ENCODE measurements around the gene LINGO3. TPM values are rescaled to one million over a fixed set of nuclear protein-coding genes. Genes with fewer than 3 reads are reported as not detected.

Gene LINGO3
- total RNA-seq, 1 donor = not detected

DNA sequence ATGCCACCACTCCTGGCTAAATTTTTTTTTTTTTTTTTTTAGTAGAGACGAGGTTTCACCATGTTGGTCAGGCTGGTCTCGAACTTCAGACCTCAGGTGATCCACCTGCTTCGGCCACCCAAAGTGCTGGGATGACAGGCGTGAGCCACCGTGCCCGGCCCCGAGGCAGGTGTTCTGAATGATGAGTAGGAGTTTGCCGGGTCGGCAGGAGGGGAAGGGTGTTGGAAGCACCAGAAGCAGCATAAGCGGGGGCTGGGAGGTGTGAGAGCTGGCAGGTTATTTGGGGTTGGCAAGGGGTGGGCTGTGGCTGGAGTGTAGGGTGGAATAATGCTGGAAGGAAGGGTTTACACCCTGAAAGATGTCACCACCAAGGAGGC, 22.3 kb upstream of the LINGO3 start:
- TF ChIP-seq, protein P1, sequence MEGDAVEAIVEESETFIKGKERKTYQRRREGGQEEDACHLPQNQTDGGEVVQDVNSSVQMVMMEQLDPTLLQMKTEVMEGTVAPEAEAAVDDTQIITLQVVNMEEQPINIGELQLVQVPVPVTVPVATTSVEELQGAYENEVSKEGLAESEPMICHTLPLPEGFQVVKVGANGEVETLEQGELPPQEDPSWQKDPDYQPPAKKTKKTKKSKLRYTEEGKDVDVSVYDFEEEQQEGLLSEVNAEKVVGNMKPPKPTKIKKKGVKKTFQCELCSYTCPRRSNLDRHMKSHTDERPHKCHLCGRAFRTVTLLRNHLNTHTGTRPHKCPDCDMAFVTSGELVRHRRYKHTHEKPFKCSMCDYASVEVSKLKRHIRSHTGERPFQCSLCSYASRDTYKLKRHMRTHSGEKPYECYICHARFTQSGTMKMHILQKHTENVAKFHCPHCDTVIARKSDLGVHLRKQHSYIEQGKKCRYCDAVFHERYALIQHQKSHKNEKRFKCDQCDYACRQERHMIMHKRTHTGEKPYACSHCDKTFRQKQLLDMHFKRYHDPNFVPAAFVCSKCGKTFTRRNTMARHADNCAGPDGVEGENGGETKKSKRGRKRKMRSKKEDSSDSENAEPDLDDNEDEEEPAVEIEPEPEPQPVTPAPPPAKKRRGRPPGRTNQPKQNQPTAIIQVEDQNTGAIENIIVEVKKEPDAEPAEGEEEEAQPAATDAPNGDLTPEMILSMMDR (IDR thresholded peaks at IDR 0.05; ENCODE audit: insufficient read depth, low read length) = no peak
- no peak for DNase-seq (ENCODE audit: low read depth)
- H3K4me3 ChIP-seq (ENCODE audit: low read depth, low read length) = no peak overlapping the region

DNA sequence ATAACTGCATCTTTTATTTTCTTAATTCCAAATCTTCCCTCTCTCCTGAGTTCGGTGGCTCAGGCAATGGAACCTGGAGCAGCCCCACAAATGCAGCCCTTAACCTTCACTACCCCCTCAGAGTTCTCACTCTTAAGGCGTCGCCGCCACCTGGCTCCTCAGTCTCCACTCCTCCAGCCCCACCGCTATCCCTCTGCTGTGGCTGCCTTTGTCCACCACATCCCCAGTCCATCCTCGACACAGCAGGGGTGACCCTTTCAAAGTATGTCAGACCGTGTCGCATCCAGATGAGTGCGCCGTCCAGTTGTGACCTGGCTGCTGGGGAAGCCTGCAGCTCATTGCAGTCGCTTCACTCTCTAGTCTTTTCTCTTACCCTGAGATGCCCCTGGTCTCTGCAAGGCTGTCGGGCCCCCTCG, 21.6 kb upstream of the LINGO3 start:
- TF ChIP-seq, protein P1 (IDR thresholded peaks at IDR 0.05; ENCODE audit: insufficient read depth, low read length) = no peak
- DNase-seq (ENCODE audit: low read depth) = no peak
- peak overlapping the region; percentile 96 for H3K4me3 ChIP-seq (ENCODE audit: low read depth, low read length)

DNA sequence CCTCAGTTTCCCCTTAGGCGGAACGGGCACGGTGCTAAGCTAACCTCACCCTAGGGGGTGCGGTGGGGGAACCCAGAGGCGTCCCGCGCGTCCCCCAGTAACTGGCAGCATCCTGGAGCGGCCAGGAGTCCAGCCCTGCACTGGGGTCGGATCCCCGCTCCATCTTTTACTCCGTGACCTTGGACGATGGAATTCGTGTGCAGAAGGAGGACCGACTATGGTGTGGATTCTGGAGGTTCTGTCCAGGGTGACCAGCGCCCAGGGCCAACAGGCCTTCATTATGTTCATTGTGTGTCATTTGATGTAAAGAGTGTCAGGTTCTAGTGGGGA, 21.2 kb upstream of the LINGO3 start:
- TF ChIP-seq, protein P1 (IDR thresholded peaks at IDR 0.05; ENCODE audit: insufficient read depth, low read length) = no peak
- peak overlapping the region; percentile 96 for H3K4me3 ChIP-seq (ENCODE audit: low read depth, low read length)
- DNase-seq (ENCODE audit: low read depth) = no peak

DNA sequence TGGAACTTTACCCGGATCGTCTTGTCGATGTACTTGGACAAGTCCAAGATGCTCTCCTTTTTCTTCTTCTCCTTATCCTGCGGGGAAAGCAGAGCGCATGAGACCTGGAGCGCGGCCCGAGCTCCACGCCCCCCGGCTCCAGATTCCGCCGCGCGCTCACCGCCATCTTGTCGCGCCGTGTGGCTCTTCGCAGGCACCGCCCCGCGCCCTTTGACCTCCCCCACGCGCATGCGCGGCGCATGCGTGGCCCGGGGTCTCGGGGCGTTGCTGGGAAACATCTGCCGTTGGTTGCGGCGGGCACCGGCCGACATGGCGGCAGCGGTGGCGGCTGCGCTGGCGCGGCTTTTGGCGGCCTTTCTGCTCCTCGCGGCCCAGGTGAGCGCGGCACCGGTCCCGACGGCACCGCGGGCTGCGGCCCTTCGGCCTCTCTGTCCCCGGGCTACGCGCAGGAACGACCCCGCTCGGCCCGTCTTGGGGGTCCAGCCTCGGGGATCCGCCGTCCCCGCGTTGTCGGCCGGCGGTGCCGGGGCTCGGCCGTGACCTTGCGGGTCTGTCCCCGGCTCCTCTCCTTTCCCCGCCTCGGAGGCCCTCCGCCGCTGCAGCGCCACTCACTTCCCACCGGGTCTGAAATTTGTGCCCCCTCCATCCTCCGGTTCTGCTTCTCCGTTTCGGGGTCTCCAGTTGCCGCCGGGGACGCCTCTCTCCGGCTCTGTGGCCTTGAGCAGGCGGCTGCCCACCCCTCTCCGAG, 20.6 kb upstream of the LINGO3 start, which contains the start of the genes LSM7 and SPPL2B:
TSS of gene LSM7 (minus strand) at position 186 of the 748 bp plus-strand sequence. CDS start at position 166, 20 bp downstream.
TSS of gene SPPL2B (plus strand) at position 284 of the 748 bp plus-strand sequence. CDS start at position 310, 26 bp downstream.
- peak within 1 kb of the TSS; percentile 96 for H3K4me3 ChIP-seq (ENCODE audit: low read depth, low read length)
- TF ChIP-seq, protein P1 (IDR thresholded peaks at IDR 0.05; ENCODE audit: insufficient read depth, low read length) = no peak
- DNase-seq (ENCODE audit: low read depth) = peak; percentile 78

DNA sequence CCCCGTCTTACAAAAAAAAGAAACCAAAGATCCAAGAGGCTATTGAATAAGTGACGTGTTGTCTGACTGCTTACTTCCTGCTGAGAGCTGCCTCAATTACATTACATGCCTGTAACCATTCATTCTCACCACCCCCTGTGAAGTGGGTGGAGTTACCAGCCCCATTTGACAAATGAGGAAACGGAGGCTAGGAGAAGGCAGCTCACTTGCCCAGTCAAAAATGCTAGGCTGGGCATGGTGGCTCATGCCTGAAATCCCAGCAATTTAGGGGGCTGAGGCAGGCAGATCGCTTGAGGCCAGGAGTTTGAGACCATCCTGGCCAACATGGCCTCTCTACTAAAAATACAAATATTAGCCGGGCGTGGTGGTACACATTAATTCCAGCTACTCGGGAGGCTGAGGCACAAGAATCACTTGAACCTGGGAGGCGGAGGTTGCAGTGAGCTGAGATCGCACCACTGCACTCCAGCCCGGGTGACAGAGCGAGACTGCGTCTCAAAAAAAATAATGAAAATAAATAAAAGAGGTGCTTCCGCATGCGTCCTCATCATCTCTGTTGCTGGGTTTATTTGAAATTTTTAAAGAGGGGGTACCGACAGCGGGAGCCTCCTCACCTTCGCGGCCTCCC, 19.9 kb upstream of the LINGO3 start:
- peak overlapping the region; percentile 96 for H3K4me3 ChIP-seq (ENCODE audit: low read depth, low read length)
- DNase-seq (ENCODE audit: low read depth) = peak; percentile 66
- TF ChIP-seq, protein P1 (IDR thresholded peaks at IDR 0.05; ENCODE audit: insufficient read depth, low read length) = no peak

DNA sequence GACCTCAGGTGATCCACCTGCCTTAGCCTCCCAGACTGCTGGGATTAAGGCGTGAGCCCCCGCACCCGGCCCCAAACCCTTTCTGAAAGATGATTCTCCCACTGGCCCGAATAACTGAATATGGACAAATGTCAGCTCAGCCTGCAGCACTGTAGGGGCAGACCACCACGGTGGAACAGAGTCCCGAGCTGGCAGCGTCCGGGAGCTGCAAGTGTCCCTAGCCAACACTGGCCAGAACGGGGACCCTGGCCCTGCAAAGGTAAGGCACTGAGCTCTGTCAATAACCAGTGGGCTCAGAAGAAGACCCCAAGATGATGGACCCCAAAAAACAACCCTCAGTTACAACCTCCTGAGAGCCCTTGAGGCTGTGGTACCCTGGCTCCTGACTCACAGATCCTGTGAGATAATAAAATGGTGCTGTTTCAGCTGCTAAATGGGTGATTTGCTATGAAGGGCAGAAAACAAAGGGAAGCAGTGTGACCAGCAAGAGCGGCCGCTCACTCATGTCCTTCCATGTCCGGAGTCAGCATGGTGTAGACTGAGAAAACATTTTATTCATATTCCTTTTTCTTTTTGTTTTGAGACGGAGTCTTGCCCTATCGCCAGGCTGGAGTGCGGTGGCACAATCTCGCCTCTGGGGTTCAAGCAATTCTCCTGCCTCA, 18.9 kb upstream of the LINGO3 start:
- H3K4me3 ChIP-seq (ENCODE audit: low read depth, low read length) = peak overlapping the region; percentile 96
- TF ChIP-seq, protein P1 (IDR thresholded peaks at IDR 0.05; ENCODE audit: insufficient read depth, low read length) = no peak

More for the DNA sequence above, 18.9 kb upstream of the LINGO3 start:
- no peak for DNase-seq (ENCODE audit: low read depth)
